Right hindlimb (tissue), 1 donor: Measurements from ENCODE around the gene AHSP.
"Not testable (repeated sequence)": the region's sequence is repeated elsewhere in the genome, so short reads cannot be mapped to it uniquely, and the experiment has no call there.

Experiments
- DNase-seq: peaks from one replicate; pipeline ENCODE4 v3.0.0-alpha.2; 2018

Gene AHSP

GRCh38 chr16:31532120-31532519 is 4.4 kb downstream of the AHSP start:
- no peak for DNase-seq

- no peak for DNase-seq
Observed at GRCh38 chr16:31532896-31533295, 5.2 kb downstream of the AHSP start.

DNA sequence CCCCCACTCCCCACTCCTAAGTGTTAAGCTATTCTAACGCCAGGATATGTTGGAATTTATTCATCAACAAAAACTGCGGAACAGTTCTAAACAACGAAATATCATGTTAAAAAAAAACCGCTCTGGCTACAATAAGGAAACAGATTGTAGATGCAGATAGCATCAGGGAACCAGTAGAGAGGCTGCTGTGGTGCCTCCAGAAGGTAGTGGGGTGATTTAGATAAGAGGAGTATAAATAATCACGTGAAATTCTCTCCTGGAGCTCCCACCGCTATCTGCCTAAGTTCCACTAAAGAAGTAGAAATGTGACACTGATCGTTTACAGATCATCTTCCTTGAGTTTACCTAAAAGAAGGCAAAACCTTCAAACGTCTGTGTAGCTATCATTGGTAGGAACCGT is 8.0 kb downstream of the AHSP start:
- no peak for DNase-seq

- DNase-seq, result no peak
Observed at GRCh38 chr16:31536804-31537361, 9.2 kb downstream of the AHSP start.

DNA sequence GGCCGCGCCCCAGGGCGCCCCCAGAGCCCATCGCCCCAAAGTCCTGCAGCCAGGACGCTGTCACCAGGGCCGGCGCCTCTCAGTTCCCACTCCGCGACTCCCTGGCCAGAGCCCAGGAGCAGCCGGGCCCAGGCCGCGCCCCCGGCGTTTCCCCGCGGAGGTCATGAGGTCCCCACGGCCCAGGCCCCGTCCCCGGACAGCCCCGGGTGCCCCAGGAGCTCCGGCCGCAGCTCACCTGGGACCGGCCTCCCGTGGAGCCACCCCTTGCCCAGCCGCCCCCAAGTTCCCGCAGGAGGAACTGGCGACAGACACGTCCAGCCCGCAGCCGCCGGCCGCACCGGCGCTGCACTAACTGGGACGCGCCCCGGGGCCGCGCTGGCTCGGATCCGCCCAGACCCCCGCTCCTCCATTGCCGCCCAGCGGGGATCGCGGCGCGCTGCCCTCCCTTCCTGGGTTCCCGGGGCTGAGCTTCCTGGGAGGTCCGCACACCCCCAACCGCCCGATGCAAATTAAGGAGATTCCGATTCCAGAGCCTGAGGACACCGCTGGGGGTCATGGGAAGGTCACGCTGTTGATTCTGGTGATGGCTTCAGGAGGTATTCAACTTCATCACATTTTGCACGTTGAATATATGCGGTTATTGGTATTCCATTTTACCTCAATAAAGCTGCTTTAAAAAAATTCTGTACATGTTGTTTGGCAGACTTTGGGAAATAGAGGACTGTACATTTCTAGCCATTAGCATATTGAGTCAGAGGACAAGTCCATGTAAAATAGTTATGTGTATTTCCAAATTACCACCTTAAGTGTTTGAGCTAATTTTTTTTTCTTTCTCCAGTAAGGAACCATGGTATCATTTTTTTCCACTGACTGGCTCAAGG is 9.9 kb downstream of the AHSP start:
- DNase-seq, result peak; percentile 28

DNA sequence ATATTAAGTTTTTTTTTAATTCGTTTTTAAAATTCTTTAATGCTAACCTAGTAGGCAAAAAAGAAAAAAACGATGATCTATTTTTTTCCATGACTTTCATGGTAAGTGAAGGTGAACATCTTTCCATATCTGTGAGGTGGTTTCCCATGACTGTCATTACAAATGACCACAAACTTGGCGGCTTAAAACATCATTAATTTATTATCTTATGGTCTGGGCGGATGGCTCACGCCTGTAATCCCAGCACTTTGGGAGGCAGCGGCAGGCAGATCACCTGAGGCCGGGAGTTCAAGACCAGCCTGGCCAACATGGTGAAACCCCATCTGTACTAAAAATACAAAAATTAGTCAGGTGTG is 10.5 kb downstream of the AHSP start:
- not testable (repeated sequence) for DNase-seq

- DNase-seq, result not testable (repeated sequence)
Observed at GRCh38 chr16:31539762-31540161, 12.1 kb downstream of the AHSP start.

- DNase-seq, result no peak
Observed at GRCh38 chr16:31542763-31543162, 15.1 kb downstream of the AHSP start.

- no peak for DNase-seq
Observed at GRCh38 chr16:31561426-31562233, 33.9 kb downstream of the AHSP start.

DNA sequence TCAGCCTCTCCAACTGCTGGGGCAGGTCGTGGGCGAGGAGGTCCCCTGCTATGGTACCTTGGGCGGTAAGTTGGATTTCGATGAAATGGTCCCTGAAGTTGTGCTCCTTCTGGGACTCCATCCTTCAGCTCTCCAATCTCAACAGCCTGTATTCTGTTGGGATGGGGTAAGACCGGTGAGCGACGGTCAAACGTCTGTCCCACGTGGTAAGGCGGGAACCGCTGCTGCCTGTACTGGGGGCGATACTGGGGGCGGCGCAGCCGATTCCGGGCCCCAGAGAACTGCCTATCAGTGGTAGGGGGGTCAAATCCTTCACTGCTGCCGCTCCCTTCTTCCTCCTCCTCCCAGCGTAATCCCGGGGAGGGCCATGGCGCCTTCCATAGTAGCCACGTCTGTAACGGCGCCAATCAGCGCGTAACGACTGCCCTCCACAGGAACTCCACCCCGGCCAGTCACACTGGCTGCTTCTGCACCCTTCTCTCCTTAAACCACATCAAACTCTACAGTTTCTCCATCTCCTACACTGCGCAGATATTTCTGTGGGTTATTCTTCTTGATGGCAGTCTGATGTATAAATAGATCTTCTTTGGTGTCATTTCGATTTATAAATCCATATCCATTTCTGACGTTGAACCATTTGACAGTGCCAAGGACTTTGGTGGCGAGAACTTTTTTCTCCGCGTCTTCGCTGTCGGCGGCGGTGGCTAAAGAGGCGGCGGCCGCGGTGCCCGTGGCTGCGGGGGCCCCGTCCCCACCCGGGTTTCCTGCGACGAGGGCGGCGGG is 41.1 kb downstream of the AHSP start:
- peak; percentile 42 for DNase-seq

- DNase-seq, result peak; percentile 21
Observed at GRCh38 chr16:31569360-31569717, 41.6 kb downstream of the AHSP start.

DNA sequence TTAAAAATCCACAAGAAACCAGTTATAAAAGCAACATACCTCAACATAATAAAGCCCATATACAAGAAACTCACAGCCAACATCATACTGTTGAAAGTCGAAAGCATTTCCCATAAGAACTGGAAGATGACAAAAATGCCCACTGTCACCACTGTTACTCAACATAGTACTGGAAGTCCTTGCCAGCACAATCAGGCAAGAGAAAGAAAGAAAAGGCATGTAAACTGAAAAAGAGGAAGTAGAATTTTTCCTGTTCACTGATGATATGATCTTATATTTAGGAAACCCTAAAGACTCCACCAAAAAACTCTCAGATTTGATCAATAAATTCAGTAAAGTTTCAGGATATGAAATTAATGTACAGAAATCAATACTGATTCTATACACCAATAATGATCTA is 45.1 kb downstream of the AHSP start:
- DNase-seq, result no peak

GRCh38 chr16:31574159-31574558 is 46.5 kb downstream of the AHSP start:
- not testable (repeated sequence) for DNase-seq

DNA sequence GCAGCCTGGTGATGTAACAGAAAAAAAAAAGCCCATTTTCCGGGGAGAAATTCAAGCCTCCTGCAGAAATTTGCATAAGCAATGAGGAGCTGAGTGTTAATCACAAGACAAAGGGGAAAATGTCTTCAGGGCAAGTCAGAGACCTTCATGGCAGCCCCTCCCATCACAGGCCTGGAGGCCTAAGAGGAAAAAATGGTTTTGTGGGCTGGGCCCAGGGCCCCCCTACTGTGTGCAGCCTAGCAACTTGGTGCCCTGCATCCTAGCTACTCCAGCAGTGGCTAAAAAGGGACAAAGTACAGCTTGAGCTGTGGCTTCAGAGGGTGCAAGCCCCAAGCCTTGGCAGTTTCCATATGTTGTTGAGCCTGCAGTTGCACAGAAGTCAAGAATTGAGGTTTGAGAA is 49.7 kb downstream of the AHSP start:
- no peak for DNase-seq
